SK-N-MC (cell line): Measurements from ENCODE around the gene ETFDH.

Source experiments
- EZH2 ChIP-seq: fragments of 200-600 bp; sonication (generic); IDR thresholded peaks from one replicate; pipeline ENCODE4 v1.6.1; 2017; ENCODE audit warnings: antibody characterized with exemption
- POLR2AphosphoS5 ChIP-seq: IDR thresholded peaks from 2 replicates; pipeline ENCODE4 v1.6.1; 2012; ENCODE audit warnings: mild to moderate bottlenecking, low read depth, low read length, borderline replicate concordance

DNA sequence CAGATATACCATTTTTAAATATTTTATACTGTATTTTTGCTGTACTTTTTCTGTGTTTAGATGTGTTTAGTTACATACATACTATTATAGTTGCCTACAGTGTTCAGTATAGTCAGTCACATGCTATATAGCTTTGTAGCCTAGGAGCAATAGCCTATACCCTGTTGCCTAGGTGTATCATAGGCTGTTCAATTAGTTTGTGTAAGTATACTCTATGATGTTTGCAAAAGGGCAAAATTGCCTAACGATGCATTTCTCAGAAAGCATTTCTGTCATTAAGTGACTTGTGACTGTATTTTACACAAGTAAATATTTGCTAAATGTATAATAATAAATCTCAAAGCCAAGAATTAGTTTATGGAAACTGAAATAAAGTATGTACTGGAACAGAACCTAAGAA, 9.5 kb downstream of the ETFDH start:
- no peak for TF ChIP-seq EZH2
- TF ChIP-seq POLR2AphosphoS5, result no peak
